ENCODE measurements around the gene TMEM115.

- TF ChIP-seq POLR2AphosphoS5 (IDR thresholded peaks at IDR 0.05; ENCODE audit: low read depth, low read length), result no peak
- no peak for TF ChIP-seq POLR2A (IDR thresholded peaks at IDR 0.05; ENCODE audit: low read depth, low read length)
- TF ChIP-seq TAF1 (IDR thresholded peaks at IDR 0.05; ENCODE audit: borderline replicate concordance, low read depth, low read length), result no peak
Observed at GRCh38 chr3:50320853-50321335, 38.4 kb downstream of the TMEM115 start.
